Fibroblast of villous mesenchyme (primary cell): ENCODE data around the gene DIABLO. TPM values are rescaled to one million over a fixed set of nuclear protein-coding genes. Genes with fewer than 3 reads are reported as not detected.

Source experiments
- DNase-seq: peaks from one replicate; pipeline ENCODE4 v3.0.0-alpha.2; 2010; ENCODE audit warnings: low read depth
- H3K4me3 ChIP-seq: 2 replicates; pipeline ENCODE4 v1.5.1; 2011; ENCODE audit warnings: low read depth, mild to moderate bottlenecking, low read length
- total RNA-seq: library from RNA; depleted of rRNA; stranded (reverse); fragments of >200 nt; gene quantifications from 2 replicates; pipeline ENCODE4 v1.2.3, GENCODE V29; 2012
- TF ChIP-seq, protein P1 (sequence below): IDR thresholded peaks from 2 replicates; pipeline ENCODE4 v1.5.1; 2012; ENCODE audit warnings: low read depth, mild to moderate bottlenecking, low read length; ENCODE audit not compliant: insufficient read depth

Gene DIABLO
- total RNA-seq, 1 donor: 74.3 TPM

- no peak overlapping the region for H3K4me3 ChIP-seq
- TF ChIP-seq, protein P1, sequence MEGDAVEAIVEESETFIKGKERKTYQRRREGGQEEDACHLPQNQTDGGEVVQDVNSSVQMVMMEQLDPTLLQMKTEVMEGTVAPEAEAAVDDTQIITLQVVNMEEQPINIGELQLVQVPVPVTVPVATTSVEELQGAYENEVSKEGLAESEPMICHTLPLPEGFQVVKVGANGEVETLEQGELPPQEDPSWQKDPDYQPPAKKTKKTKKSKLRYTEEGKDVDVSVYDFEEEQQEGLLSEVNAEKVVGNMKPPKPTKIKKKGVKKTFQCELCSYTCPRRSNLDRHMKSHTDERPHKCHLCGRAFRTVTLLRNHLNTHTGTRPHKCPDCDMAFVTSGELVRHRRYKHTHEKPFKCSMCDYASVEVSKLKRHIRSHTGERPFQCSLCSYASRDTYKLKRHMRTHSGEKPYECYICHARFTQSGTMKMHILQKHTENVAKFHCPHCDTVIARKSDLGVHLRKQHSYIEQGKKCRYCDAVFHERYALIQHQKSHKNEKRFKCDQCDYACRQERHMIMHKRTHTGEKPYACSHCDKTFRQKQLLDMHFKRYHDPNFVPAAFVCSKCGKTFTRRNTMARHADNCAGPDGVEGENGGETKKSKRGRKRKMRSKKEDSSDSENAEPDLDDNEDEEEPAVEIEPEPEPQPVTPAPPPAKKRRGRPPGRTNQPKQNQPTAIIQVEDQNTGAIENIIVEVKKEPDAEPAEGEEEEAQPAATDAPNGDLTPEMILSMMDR: no peak
- DNase-seq: no peak
Measured at GRCh38 chr12:122215771-122216170, 10.1 kb downstream of the DIABLO start.

GRCh38 chr12:122208073-122208820 is 17.6 kb downstream of the DIABLO start:
- H3K4me3 ChIP-seq: no peak overlapping the region
- TF ChIP-seq, protein P1: no peak
- DNase-seq: no peak

GRCh38 chr12:122207391-122207790 is 18.5 kb downstream of the DIABLO start:
- no peak overlapping the region for H3K4me3 ChIP-seq
- TF ChIP-seq, protein P1: no peak
- DNase-seq: no peak

- no peak for DNase-seq
- H3K4me3 ChIP-seq: no peak overlapping the region
- TF ChIP-seq, protein P1: no peak
Measured at GRCh38 chr12:122206976-122207375, 18.9 kb downstream of the DIABLO start.

DNA sequence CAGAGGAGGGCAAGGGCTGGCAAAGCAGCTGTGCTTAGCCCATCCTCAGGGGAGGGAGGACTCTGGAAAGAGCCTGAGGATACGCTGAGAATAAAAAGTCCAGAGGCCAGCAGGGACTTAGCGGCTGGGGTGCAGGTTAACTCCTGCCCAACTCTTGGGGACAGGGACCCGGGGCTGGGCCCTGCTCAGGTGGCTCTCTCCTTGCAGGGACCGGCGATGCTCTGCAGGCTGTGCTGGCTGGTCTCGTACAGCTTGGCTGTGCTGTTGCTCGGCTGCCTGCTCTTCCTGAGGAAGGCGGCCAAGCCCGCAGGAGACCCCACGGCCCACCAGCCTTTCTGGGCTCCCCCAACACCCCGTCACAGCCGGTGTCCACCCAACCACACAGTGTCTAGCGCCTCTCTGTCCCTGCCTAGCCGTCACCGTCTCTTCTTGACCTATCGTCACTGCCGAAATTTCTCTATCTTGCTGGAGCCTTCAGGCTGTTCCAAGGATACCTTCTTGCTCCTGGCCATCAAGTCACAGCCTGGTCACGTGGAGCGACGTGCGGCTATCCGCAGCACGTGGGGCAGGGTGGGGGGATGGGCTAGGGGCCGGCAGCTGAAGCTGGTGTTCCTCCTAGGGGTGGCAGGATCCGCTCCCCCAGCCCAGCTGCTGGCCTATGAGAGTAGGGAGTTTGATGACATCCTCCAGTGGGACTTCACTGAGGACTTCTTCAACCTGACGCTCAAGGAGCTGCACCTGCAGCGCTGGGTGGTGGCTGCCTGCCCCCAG is 19.6 kb downstream of the DIABLO start:
- no peak overlapping the region for H3K4me3 ChIP-seq
- DNase-seq: no peak
- TF ChIP-seq, protein P1: no peak

DNA sequence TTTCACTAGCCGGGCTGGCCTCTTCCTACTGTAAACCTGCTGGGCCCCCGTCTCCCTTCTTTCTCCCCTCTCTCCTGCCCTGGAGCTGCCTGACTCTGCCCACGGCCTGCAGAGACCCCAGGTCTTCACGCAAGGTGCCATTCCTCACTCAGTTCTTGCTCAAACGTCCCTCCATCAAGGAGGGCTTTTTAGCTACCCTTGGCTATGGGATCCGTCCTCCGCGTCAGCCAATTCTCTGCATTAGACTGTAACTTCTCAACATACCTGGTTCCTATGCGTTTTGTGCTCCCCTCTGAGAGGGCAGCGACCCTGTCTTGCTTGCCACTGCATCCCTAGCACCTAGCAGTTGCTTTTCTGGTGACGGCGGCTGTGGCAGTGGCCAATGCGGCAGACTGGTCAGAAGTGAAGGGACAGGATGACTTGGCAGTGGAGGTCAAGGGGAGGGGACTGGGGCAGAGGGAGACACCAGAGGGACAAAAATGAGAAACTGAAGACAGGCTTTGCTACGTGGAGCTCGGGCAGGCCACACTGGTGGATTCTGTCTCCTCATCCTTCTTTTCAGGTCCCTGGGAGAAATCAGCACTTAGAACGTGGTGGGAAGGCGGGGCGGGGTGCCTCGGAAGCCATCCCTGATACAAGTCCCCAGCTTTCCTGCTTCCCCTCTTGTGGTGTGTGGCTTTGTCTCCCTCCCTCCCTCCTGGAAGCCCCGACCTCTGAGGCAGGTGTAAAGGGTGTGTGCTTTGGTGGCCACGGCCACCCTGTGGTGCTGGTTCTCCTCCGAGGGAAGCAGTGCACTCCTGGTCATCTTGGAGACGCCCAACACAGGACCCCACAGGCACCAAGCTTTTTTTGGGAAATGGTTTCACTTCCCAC is 20.6 kb downstream of the DIABLO start:
- no peak overlapping the region for H3K4me3 ChIP-seq
- TF ChIP-seq, protein P1: no peak
- DNase-seq: no peak
